ENCODE results near the gene NEDD9. TPM values are rescaled to one million over a fixed set of nuclear protein-coding genes. Genes with fewer than 3 reads are reported as not detected.

The NEDD9 gene
- total RNA-seq, 1 donor from 2014 or later: 4.7 TPM

GRCh38 chr6:11231108-11231463, 1.4 kb downstream of the NEDD9 start:
- TF ChIP-seq CTCF (IDR thresholded peaks at IDR 0.05; ENCODE audit: insufficient read depth, low read length, severe bottlenecking): no peak
- DNase-seq (ENCODE audit: low read depth) (no peak), FAIRE-seq (no peak)
- peak overlapping the region; percentile 68 for H3K4me3 ChIP-seq (ENCODE audit: low read depth, low read length)
- H3K36me3 ChIP-seq (ENCODE audit: control insufficient read depth, insufficient read depth, low read length): no peaks in the 10 kb centered on the region
- no peaks in the 10 kb centered on the region for H3K27me3 ChIP-seq (ENCODE audit: control insufficient read depth, insufficient read depth, low read length)

- FAIRE-seq (no peak), DNase-seq (ENCODE audit: low read depth) (peak; percentile 70)
- Histone ChIP-seq H3K4me3 (ENCODE audit: low read depth, low read length) (peak overlapping the region; percentile 68), H3K36me3 (ENCODE audit: control insufficient read depth, insufficient read depth, low read length) (no peaks in the 10 kb centered on the region), H3K27me3 (ENCODE audit: control insufficient read depth, insufficient read depth, low read length) (no peaks in the 10 kb centered on the region)
- no peak for TF ChIP-seq CTCF (IDR thresholded peaks at IDR 0.05; ENCODE audit: insufficient read depth, low read length, severe bottlenecking)
Measured at GRCh38 chr6:11230158-11231107, 2.0 kb downstream of the NEDD9 start.

GRCh38 chr6:11229655-11230046, 2.8 kb downstream of the NEDD9 start:
- FAIRE-seq: no peak
- Histone ChIP-seq H3K4me3 (ENCODE audit: low read depth, low read length) (peak overlapping the region; percentile 25), H3K36me3 (ENCODE audit: control insufficient read depth, insufficient read depth, low read length) (no peaks in the 10 kb centered on the region), H3K27me3 (ENCODE audit: control insufficient read depth, insufficient read depth, low read length) (no peaks in the 10 kb centered on the region)
- peak; percentile 80 for DNase-seq (ENCODE audit: low read depth)
- TF ChIP-seq CTCF (IDR thresholded peaks at IDR 0.05; ENCODE audit: insufficient read depth, low read length, severe bottlenecking): no peak

GRCh38 chr6:11228935-11229654, 3.4 kb downstream of the NEDD9 start:
- DNase-seq (ENCODE audit: low read depth): no peak
- no peak for FAIRE-seq
- H3K27me3 ChIP-seq (ENCODE audit: control insufficient read depth, insufficient read depth, low read length): no peaks in the 10 kb centered on the region
- TF ChIP-seq CTCF (IDR thresholded peaks at IDR 0.05; ENCODE audit: insufficient read depth, low read length, severe bottlenecking): no peak
- H3K4me3 ChIP-seq (ENCODE audit: low read depth, low read length): peak overlapping the region; percentile 25
- H3K36me3 ChIP-seq (ENCODE audit: control insufficient read depth, insufficient read depth, low read length): no peaks in the 10 kb centered on the region

- no peak for TF ChIP-seq CTCF (IDR thresholded peaks at IDR 0.05; ENCODE audit: insufficient read depth, low read length, severe bottlenecking)
- FAIRE-seq (no peak), DNase-seq (ENCODE audit: low read depth) (no peak)
- no peaks in the 10 kb centered on the region for H3K27me3 ChIP-seq (ENCODE audit: control insufficient read depth, insufficient read depth, low read length)
- no peaks in the 10 kb centered on the region for H3K36me3 ChIP-seq (ENCODE audit: control insufficient read depth, insufficient read depth, low read length)
- no peak overlapping the region for H3K4me3 ChIP-seq (ENCODE audit: low read depth, low read length)
Measured at GRCh38 chr6:11227698-11228097, 4.8 kb downstream of the NEDD9 start.
